ENCODE data around the gene ESPL1. TPM values are rescaled to one million over a fixed set of nuclear protein-coding genes. Genes with fewer than 3 reads are reported as not detected.

ESPL1 gene
- total and polyA plus RNA-seq, 2 of the 13 experiments (the other 11 are each of a cell fraction or from before 2014, with no cell fraction given), result 5.8 to 11.5 TPM

DNA sequence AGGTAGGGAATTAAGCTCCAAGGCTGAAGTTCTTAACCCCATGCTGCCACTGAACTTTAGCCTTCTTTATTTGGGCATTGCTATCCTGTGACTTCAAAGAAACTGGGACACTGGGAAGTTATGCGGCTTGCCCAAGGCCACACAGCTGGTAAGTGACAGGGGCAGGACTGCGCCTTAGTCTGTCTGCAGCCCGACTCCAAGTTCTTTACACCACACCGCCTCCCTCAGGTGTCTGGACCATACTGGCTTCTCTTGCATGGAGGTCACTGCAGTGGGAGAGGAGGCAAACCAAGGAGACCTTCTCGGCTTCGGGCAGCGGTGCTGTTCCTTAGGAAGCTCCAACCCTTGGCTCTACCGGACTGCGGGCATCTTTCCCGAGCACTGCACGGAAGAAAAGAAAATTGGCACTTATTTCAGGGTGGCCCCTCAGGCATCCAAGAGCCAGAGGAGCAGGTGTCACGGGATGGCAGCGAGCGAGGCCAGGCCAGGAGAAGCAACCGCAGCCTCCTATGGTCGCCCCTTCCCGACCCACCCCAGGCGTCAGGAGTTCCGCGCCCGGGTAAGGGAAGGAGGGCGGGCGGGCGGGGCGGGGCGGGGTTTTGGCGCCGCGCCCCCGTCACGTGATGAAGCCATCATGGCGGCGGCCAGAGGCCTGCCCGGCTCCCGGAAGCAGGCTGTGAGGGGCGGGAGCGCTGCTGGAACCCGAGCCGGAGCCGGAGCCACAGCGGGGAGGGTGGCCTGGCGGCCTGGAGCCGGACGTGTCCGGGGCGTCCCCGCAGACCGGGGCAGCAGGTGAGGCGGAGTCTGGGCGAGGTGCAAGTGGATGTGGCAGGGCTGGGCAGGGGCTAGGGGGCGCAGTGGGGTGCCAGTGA lies 16.4 kb upstream of the ESPL1 start (continued):
- TF ChIP-seq, protein P1, sequence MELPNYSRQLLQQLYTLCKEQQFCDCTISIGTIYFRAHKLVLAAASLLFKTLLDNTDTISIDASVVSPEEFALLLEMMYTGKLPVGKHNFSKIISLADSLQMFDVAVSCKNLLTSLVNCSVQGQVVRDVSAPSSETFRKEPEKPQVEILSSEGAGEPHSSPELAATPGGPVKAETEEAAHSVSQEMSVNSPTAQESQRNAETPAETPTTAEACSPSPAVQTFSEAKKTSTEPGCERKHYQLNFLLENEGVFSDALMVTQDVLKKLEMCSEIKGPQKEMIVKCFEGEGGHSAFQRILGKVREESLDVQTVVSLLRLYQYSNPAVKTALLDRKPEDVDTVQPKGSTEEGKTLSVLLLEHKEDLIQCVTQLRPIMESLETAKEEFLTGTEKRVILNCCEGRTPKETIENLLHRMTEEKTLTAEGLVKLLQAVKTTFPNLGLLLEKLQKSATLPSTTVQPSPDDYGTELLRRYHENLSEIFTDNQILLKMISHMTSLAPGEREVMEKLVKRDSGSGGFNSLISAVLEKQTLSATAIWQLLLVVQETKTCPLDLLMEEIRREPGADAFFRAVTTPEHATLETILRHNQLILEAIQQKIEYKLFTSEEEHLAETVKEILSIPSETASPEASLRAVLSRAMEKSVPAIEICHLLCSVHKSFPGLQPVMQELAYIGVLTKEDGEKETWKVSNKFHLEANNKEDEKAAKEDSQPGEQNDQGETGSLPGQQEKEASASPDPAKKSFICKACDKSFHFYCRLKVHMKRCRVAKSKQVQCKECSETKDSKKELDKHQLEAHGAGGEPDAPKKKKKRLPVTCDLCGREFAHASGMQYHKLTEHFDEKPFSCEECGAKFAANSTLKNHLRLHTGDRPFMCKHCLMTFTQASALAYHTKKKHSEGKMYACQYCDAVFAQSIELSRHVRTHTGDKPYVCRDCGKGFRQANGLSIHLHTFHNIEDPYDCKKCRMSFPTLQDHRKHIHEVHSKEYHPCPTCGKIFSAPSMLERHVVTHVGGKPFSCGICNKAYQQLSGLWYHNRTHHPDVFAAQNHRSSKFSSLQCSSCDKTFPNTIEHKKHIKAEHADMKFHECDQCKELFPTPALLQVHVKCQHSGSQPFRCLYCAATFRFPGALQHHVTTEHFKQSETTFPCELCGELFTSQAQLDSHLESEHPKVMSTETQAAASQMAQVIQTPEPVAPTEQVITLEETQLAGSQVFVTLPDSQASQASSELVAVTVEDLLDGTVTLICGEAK (IDR thresholded peaks at IDR 0.05), result no peak
- TF ChIP-seq, protein P1 (CRISPR knock-in tag; IDR thresholded peaks at IDR 0.05), result no peak
- peak; percentile 79 for TF ChIP-seq E2F1 (CRISPR knock-in tag; IDR thresholded peaks at IDR 0.05)
- peak; percentile 78; the same call in 1 of the 2 replicates for TF ChIP-seq YEATS4 (CRISPR knock-in tag; IDR thresholded peaks at IDR 0.05; ENCODE audit: borderline replicate concordance)
- TF ChIP-seq TBL1XR1 (IDR thresholded peaks at IDR 0.05; ENCODE audit: borderline replicate concordance, low read length, partially characterized antibody), result no peak
- peak; percentile 84 for TF ChIP-seq HDAC1 (CRISPR knock-in tag; IDR thresholded peaks at IDR 0.05)
- TF ChIP-seq, protein P2, sequence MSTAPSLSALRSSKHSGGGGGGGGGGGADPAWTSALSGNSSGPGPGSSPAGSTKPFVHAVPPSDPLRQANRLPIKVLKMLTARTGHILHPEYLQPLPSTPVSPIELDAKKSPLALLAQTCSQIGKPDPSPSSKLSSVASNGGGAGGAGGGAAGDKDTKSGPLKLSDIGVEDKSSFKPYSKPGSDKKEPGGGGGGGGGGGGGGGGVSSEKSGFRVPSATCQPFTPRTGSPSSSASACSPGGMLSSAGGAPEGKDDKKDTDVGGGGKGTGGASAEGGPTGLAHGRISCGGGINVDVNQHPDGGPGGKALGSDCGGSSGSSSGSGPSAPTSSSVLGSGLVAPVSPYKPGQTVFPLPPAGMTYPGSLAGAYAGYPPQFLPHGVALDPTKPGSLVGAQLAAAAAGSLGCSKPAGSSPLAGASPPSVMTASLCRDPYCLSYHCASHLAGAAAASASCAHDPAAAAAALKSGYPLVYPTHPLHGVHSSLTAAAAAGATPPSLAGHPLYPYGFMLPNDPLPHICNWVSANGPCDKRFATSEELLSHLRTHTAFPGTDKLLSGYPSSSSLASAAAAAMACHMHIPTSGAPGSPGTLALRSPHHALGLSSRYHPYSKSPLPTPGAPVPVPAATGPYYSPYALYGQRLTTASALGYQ (CRISPR knock-in tag; IDR thresholded peaks at IDR 0.05), result no peak
- TF ChIP-seq, protein P3, sequence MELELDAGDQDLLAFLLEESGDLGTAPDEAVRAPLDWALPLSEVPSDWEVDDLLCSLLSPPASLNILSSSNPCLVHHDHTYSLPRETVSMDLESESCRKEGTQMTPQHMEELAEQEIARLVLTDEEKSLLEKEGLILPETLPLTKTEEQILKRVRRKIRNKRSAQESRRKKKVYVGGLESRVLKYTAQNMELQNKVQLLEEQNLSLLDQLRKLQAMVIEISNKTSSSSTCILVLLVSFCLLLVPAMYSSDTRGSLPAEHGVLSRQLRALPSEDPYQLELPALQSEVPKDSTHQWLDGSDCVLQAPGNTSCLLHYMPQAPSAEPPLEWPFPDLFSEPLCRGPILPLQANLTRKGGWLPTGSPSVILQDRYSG (CRISPR knock-in tag; IDR thresholded peaks at IDR 0.05), result 0 out of 2 replicates have a peak, but pooled peaks have one; percentile 74
- TF ChIP-seq ZBTB7B (CRISPR knock-in tag; IDR thresholded peaks at IDR 0.05), result no peak; the same call in 1 of the 2 replicates
- TF ChIP-seq PHF20 (CRISPR knock-in tag; IDR thresholded peaks at IDR 0.05), result peak; percentile 97
- TF ChIP-seq NFRKB (IDR thresholded peaks at IDR 0.05), result no peak
- TF ChIP-seq RORA (CRISPR knock-in tag; IDR thresholded peaks at IDR 0.05), result no peak
- TF ChIP-seq ZNF430 (CRISPR knock-in tag; IDR thresholded peaks at IDR 0.05), result peak; percentile 95; the same call in 1 of the 2 replicates
- TF ChIP-seq, protein P4, sequence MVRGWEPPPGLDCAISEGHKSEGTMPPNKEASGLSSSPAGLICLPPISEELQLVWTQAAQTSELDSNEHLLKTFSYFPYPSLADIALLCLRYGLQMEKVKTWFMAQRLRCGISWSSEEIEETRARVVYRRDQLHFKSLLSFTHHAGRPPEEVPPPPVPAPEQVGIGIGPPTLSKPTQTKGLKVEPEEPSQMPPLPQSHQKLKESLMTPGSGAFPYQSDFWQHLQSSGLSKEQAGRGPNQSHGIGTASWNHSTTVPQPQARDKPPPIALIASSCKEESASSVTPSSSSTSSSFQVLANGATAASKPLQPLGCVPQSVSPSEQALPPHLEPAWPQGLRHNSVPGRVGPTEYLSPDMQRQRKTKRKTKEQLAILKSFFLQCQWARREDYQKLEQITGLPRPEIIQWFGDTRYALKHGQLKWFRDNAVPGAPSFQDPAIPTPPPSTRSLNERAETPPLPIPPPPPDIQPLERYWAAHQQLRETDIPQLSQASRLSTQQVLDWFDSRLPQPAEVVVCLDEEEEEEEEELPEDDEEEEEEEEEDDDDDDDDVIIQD (CRISPR knock-in tag; IDR thresholded peaks at IDR 0.05; ENCODE audit: low read depth), result no peak

All from HepG2 (cell line).